ENCODE results near the gene CCDC69.

Gene CCDC69

GRCh38 chr5:151134228-151134627, 89.7 kb downstream of the CCDC69 start:
- Histone ChIP-seq H3K27me3 (ENCODE audit: insufficient read depth, low read length) (no peaks in the 10 kb centered on the region), H3K4me3 (ENCODE audit: low read length) (no peak overlapping the region), H3K27ac (ENCODE audit: low read length) (no peak overlapping the region), H3K4me1 (ENCODE audit: insufficient read depth, low read length) (no peaks in the 10 kb centered on the region), H3K9ac (ENCODE audit: low read depth, low read length) (no peak overlapping the region), H3K36me3 (ENCODE audit: insufficient read depth, low read depth, low read length) (peaks cover 97% of the 10 kb centered on the region), H3K9me3 (ENCODE audit: insufficient read depth, low read depth, low read length) (no peaks in the 10 kb centered on the region)

- Histone ChIP-seq H3K9me3 (ENCODE audit: insufficient read depth, low read depth, low read length) (no peaks in the 10 kb centered on the region), H3K9ac (ENCODE audit: low read depth, low read length) (no peak overlapping the region), H3K4me3 (ENCODE audit: low read length) (no peak overlapping the region), H3K27me3 (ENCODE audit: insufficient read depth, low read length) (no peaks in the 10 kb centered on the region), H3K36me3 (ENCODE audit: insufficient read depth, low read depth, low read length) (peaks cover 96% of the 10 kb centered on the region), H3K4me1 (ENCODE audit: insufficient read depth, low read length) (no peaks in the 10 kb centered on the region), H3K27ac (ENCODE audit: low read length) (no peak overlapping the region)
Observed at GRCh38 chr5:151132963-151133362, 90.9 kb downstream of the CCDC69 start.
